Pulmonary artery endothelial cell (primary cell): ENCODE data around the gene PMFBP1. TPM values are rescaled to one million over a fixed set of nuclear protein-coding genes. Genes with fewer than 3 reads are reported as not detected.

ENCODE experiments used
- DNase-seq: peaks from one replicate; pipeline ENCODE4 v3.0.0-alpha.2; 2011; ENCODE audit warnings: low read depth, low spot score
- total RNA-seq: library from RNA; depleted of rRNA; stranded (reverse); fragments of >200 nt; gene quantifications from 2 replicates; pipeline ENCODE4 v1.2.3, GENCODE V29; 2014

Gene PMFBP1
- total RNA-seq, 1 donor from 2014 or later: 0.33 TPM

DNA sequence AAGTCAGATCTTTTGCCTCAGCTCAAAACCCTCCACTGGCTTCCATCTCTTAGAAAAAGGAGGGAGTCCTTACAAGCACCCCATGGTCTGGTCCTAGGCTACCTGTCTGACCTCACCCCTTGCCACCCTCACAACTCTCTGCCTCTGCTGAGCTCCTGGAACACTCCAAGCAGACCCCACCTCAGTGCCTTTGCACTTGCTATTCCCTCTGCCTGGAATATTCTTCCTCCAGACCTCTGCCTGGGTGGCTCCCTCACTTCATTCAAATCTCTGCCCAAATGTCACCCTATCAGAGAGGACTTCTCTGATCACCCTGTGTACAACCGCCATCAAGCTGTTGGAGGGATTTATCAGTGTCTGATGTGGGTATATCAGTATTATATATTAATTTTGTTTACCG lies 37.4 kb downstream of the PMFBP1 start:
- DNase-seq: no peak

- DNase-seq: no peak
Measured at GRCh38 chr16:72132726-72133125, 39.2 kb downstream of the PMFBP1 start.

GRCh38 chr16:72131036-72131435 lies 40.9 kb downstream of the PMFBP1 start:
- DNase-seq: no peak

GRCh38 chr16:72129976-72130656 lies 41.8 kb downstream of the PMFBP1 start:
- no peak for DNase-seq

DNA sequence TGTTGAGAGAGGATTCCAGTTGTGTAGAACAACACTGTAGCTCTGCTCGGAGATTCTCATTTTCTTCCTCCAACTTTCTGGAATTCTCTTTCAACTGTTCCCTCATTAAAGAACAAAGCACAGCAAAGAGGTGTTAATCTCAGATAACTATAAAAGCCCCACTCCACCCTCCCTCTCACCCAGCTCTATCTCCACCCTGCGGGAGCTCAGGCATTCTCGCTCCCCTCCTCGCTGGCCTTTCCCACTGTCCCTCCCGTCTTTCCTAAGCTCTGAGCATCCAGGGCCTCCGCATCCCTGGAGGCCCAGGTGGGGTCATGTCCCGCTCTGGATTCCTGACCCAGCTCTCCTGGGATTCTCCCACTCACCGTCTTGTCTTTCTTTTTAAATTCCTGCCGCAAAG lies 43.3 kb downstream of the PMFBP1 start:
- no peak for DNase-seq

- DNase-seq: no peak
Measured at GRCh38 chr16:72126429-72126765, 45.6 kb downstream of the PMFBP1 start.

DNA sequence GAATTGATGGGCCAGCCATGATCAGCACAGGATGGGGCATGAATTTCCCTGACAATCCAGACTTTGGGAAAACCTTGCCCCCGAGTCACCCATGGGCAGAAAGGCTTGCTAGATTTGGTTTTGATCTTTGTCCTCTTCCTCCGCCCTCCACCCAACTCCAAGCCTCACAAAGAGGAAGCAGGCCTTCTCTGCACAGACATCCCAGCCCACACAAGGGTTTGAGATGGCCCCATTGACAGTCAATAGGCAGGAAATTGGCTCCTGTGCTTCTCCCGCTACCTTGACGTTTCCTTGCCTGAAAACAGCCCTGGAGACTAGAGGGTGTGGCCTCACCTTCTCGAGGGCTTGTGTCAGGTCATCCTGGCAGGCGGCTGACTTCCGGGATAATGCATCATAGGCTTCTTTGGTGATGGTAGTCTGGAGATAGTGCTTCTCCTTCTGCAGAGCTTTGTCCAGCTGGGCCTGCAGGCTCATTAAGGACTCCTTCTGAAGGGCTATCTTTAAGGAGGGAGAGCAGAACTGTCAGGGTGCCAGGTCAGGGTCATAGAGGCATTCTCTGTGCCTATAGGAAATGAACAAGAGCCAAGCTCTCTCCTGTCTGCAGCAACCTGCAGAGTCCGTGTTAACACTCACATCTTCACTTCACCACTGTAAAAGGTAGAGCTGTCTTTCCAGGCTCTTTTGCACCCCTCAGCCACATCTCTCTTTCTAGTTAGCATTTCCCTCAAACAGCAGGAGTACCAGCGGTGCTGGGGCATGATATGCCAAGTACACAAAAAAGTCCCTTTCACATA lies 46.1 kb downstream of the PMFBP1 start:
- DNase-seq: no peak

- DNase-seq: peak; percentile 36
Measured at GRCh38 chr16:72124761-72125634, 47.0 kb downstream of the PMFBP1 start.

DNA sequence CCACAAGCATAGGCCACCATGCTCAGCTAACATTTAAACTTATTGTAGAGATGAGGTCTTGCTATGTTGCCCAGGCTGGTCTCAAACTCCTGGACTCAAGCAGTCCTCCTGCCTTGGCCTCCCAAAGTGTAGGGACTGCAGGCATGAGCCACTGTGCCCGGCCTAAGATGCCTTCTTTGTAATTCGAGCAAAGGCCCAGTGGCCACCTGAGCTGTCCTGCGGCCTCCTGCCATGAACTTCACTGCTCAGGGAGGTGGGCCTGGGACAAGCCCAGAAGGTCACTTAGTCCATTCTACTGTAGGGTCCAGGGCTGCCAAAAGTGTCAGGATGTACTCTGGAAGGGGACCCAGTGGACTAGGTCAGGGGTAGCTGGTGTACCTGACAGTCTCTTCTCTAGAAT lies 47.8 kb downstream of the PMFBP1 start:
- DNase-seq: no peak

GRCh38 chr16:72123426-72123825 lies 48.5 kb downstream of the PMFBP1 start:
- DNase-seq: no peak

DNA sequence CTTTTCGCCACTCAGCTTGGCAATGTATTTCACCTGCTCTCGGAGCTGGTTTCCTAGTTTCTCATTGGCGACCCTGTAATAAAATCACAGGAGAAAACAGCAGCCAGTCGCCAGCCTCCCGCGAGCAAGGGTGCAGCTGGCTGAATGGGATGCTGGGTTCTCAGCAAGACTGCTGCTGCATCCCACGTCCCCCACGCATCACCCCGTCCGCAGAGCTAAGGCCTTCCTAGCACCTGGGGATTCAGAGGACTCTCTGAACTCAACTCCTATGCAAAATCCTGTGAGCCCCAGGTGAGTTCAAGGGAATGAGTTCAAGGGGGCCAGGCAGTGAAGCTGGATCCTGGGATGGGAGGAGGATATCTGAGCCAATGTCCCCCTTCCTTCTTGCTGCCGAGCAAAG lies 49.0 kb downstream of the PMFBP1 start:
- no peak for DNase-seq

- no peak for DNase-seq
Measured at GRCh38 chr16:72122308-72122707, 49.6 kb downstream of the PMFBP1 start.

DNA sequence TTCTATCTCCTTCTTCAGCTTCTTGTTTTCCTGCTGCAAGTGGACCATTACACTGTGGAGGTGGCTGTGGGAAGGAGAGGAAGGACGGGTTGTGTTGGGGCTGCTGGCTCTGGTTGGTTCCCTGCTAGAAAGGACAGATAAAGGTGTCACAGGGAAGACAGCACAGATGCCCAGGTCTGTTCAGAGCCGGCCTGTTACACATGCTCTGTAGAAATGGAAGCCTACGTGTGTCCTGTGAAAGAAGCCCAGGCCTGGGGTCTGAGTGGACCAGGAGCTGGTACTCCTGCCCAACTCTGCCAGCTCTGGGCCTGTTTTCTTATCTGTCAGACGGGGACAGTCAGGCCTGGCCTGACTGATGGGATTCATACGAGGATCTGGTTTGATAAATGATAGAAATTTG lies 51.9 kb downstream of the PMFBP1 start:
- DNase-seq: no peak

GRCh38 chr16:72113616-72113945 lies 58.4 kb downstream of the PMFBP1 start:
- DNase-seq: no peak

- no peak for DNase-seq
Measured at GRCh38 chr16:72112906-72113615, 58.9 kb downstream of the PMFBP1 start.

DNA sequence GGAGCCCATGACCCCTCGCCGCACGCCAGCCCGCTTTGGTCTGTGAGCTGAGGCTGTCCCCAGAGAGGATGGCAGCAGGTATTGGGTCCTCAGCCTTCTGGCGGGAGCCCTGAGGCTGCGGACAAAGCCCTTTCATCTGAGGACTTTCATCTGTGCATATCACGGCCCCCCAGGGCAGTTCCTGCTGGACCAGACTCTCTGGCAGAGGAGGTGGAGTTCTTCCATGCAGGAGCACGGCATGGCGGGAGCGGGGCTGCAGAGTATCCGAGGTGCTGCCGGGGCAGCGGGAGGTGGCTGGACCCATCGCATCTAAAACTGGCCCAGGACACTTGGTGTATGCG lies 59.5 kb downstream of the PMFBP1 start:
- DNase-seq: no peak

DNA sequence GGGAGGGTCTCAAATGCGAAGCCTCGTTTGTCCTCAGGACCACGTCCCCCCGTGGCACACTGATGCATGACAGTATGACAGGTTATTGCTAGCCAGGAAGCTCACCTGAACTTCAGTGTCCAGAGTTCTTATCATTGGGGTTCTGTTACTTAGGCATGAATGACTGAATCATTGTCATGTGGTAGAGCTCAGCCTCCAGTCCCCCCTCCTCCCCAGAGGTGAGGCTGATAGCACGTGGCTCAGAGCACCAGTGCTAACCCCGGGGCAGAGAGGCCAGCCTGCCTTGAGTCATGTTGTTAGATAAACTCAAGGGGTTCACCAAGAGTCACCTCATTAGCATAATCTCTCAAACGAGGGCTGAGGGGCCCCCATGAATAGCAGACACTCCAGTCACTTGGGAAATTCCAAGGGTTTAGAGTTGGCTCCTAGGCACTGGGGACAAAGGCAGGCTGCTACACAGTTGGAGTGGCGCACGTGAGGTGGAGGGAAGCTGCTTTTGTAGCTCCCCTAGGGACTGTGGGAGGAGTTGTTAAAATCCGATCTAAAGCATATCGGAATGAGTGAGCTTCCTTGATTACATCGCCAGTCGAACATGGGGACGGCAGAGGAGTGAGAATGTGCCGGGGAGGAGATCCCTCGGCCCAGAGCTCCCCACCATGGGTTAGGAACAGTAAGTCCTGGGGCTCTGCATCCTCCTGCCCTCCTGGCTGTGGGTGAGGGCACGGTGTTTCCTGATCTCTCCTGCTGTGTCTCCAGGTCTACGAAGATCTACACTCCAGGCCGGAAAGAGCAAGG lies 60.1 kb downstream of the PMFBP1 start:
- DNase-seq: no peak

- DNase-seq: no peak
Measured at GRCh38 chr16:72110662-72111615, 61.0 kb downstream of the PMFBP1 start.

- DNase-seq: no peak
Measured at GRCh38 chr16:72109966-72110530, 61.9 kb downstream of the PMFBP1 start.

- no peak for DNase-seq
Measured at GRCh38 chr16:72109300-72109699, 62.7 kb downstream of the PMFBP1 start.
